HG02943 (cell line): Measurements from ENCODE around the gene MARK3.

ENCODE experiments used
- ATAC-seq: cut with Tn5 transposase; IDR thresholded peaks from one replicate; pipeline ENCODE4 v1.9.1; 2021; ENCODE audit warnings: mild to moderate bottlenecking, low read depth, moderate library complexity; ENCODE audit not compliant: unreplicated experiment

MARK3 gene

GRCh38 chr14:103533137-103533998 is 148.2 kb downstream of the MARK3 start:
- no peak for ATAC-seq

- ATAC-seq: no peak
Measured at GRCh38 chr14:103533999-103534575, 148.9 kb downstream of the MARK3 start.

GRCh38 chr14:103534576-103535061 is 149.4 kb downstream of the MARK3 start:
- no peak for ATAC-seq

GRCh38 chr14:103535081-103535890 is 150.1 kb downstream of the MARK3 start:
- ATAC-seq: no peak

GRCh38 chr14:103535891-103536565 is 150.8 kb downstream of the MARK3 start:
- ATAC-seq: no peak

- no peak for ATAC-seq
Measured at GRCh38 chr14:103536693-103537092, 151.5 kb downstream of the MARK3 start.

- no peak for ATAC-seq
Measured at GRCh38 chr14:103537175-103537990, 152.2 kb downstream of the MARK3 start.

GRCh38 chr14:103538291-103539055 is 153.3 kb downstream of the MARK3 start:
- ATAC-seq: no peak

GRCh38 chr14:103539056-103539825 is 154.0 kb downstream of the MARK3 start:
- no peak for ATAC-seq

GRCh38 chr14:103540821-103541708 is 155.8 kb downstream of the MARK3 start:
- ATAC-seq: no peak

- no peak for ATAC-seq
Measured at GRCh38 chr14:103541709-103542604, 156.7 kb downstream of the MARK3 start.

GRCh38 chr14:103542605-103543088 is 157.4 kb downstream of the MARK3 start:
- ATAC-seq: no peak

GRCh38 chr14:103543140-103543539 is 157.9 kb downstream of the MARK3 start:
- ATAC-seq: no peak

- no peak for ATAC-seq
Measured at GRCh38 chr14:103543721-103544387, 158.6 kb downstream of the MARK3 start.

- ATAC-seq: no peak
Measured at GRCh38 chr14:103544388-103545218, 159.4 kb downstream of the MARK3 start.
